HG03095 (cell line): ENCODE data around the gene ZNF326.
"Not testable (repeated sequence)": the region's sequence is repeated elsewhere in the genome, so short reads cannot be mapped to it uniquely, and the experiment has no call there.

ENCODE experiments used
- ATAC-seq: cut with Tn5 transposase; IDR thresholded peaks from one replicate; pipeline ENCODE4 v1.9.1; 2021; ENCODE audit warnings: moderate library complexity; ENCODE audit not compliant: unreplicated experiment

ZNF326 gene

GRCh38 chr1:89966656-89967055, 28.3 kb upstream of the ZNF326 start:
- ATAC-seq, result no peak

GRCh38 chr1:89971600-89971999, 23.3 kb upstream of the ZNF326 start:
- ATAC-seq, result peak; percentile 82

DNA sequence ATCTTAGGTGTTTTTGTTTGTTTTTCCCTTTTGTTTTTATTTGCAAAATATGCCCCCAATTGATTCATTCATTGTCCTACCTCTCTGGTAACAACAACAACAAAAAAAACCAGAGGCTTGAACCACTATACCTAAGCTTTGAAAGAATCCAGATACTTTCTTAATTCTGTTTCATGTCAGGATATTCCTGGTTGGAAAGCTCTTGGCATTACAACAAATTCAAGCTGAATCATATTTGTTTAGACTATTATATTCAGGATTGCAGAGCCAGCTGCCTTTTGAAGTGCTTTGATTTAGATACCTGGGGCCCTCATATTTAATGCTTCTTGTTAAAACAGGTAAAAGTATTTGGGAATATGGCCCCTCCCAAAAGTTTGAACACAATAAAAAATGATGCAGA, 22.9 kb upstream of the ZNF326 start:
- ATAC-seq, result no peak

DNA sequence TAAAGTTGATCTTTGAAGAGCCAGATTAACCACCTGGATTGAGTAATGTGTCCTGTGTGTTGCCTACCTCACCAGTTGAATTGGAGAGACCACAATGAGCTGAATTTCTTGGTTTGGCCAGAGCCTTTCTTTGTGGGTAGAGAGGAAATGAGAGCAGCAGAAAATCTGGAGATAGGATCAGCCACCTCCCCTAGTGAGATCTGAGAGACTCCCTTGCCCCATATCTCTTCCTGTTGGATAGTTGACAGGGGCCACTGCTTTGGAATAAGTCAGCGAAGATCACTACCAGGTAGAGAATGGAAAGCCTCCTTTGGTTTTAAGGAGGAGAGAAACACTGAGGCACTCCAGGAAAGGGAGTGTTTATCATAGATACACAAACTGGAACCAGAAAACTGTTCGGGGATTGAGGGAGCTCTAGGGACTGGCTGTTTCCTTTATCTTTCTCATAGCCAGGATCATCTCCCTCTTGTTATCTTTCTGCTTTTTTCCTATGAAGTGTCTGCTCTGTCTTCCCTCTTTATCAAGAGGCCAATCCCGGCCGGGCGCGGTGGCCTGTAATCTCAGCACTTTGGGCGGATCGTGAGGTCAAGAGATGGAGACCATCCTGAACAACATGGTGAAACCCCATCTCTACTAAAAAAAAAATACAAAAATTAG, 21.3 kb upstream of the ZNF326 start:
- ATAC-seq, result no peak

- ATAC-seq, result no peak
Observed at GRCh38 chr1:89974256-89974655, 20.7 kb upstream of the ZNF326 start.

GRCh38 chr1:89974696-89975470, 20.0 kb upstream of the ZNF326 start:
- ATAC-seq, result no peak

DNA sequence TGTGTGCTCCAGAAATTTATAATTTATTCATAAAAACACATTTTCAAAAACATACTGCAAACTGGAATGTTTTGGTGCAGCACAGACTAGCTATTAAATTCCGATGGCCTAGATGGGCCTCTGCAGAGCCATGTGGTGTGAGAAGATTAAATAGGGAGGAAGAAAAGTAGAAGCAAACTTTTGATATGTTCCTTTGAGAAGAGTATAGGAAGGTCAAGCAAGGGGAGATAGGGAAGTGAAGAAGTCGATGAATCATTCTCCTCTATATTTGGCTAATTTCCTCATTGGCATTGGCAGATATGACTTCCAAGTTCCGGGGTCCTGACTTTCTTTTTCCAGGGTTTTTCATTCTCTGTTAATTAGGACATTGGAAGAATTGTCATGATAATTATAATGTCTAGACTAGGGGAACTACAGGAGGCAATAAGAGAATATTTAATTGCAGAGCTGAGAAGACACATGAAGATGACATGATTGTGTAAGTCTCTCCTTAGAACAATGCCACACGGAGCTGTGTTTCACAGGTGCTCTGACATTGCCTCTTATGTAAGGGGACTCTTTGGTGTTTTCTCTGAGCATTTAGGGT, 19.3 kb upstream of the ZNF326 start:
- no peak for ATAC-seq

- ATAC-seq, result no peak
Observed at GRCh38 chr1:89978755-89979154, 16.2 kb upstream of the ZNF326 start.

GRCh38 chr1:89980605-89981004, 14.3 kb upstream of the ZNF326 start:
- ATAC-seq, result no peak

DNA sequence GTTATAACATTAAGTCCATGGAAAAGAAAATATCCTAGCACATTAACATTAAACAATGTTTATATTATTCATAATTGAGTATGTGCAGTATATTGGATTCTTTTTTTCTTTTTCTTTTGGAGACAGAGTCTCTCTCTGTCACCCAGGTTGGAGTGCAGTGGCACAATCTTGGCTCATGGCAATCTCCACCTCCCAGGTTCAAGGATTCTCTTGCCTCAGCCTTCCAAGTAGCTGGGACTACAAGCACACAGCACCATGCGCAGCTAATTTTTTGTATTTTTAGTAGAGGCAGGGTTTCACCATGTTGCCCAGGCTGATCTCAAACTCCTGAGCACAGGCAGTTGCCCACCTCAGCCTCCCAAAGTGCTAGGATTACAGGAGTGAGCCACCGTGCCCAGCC, 12.1 kb upstream of the ZNF326 start:
- ATAC-seq, result not testable (repeated sequence)

- ATAC-seq, result not testable (repeated sequence)
Observed at GRCh38 chr1:89984564-89985116, 10.3 kb upstream of the ZNF326 start.

GRCh38 chr1:89986020-89986419, 8.9 kb upstream of the ZNF326 start:
- no peak for ATAC-seq

DNA sequence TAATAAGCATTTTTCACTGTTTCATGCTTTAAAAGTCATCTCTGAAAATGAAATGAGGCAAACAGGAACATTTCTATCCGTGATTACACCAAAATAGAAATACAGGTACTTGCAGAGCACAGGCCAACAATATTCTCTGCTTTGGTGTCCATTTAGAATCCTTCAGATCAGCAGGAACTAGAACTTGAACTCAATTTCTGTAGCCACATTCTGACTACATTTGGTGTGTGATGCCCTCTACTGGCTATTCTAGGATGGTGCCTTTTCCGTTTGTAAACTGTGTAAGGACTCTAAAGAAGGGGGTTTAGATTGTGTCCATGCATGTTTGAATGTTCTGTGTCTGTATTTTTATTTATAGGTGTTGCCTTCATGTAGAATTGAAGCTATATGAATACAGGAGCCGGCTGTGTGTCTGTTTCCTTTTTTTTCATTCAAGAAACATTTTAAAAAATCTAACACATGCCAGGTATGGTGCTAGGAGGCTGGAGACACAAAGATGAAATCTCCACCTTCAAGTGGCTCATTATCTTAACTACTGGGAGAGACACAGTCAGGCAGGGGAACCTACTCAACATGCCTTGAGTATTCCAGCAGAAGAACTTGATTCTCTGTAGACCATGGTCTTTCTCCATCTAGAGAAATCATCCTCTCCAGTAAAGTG, 7.6 kb upstream of the ZNF326 start:
- peak; percentile 88 for ATAC-seq

DNA sequence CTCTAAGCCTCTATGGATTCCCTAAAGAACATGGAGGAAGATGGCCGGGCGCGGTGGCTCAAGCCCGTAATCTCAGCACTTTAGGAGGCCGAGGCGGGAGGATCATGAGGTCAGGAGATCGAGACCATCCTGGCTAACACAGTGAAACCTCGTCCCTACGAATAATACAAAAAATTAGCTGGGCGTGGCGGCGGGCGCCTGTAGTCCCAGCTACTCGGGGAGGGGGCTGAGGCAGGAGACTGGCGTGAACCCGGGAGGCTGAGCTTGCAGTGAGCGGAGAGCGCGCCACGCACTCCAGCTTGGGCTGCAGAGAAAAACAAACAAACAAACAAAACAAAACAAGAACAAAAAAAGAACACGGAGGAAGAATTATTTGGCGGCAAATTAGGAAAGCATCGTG, 5.8 kb upstream of the ZNF326 start:
- no peak for ATAC-seq

GRCh38 chr1:89989799-89990198, 5.1 kb upstream of the ZNF326 start:
- ATAC-seq, result no peak

GRCh38 chr1:89990976-89991831, 3.7 kb upstream of the ZNF326 start:
- ATAC-seq, result no peak

DNA sequence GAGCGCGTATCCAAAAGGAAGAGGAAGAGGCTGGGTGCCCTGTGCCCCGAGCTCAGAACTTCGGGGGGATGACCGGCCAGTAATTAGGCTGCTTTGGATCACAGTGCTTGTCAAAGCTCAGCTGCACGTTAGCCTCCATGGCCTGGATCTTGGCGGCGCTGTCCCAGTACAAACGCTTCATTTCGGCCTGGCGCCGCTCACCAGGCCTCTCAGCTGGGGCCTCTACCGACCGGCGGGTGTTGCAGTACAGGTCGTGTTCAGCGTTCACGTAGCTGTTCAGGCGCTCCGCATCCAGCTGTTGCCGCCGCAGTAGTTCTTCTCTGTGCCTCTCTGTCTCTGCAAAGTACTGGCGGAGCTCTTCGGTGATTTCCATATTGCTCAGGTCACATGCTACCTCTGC, 1.4 kb upstream of the ZNF326 start:
- no peak for ATAC-seq

GRCh38 chr1:89994231-89994804, 592 bp upstream of the ZNF326 start:
- ATAC-seq, result no peak

DNA sequence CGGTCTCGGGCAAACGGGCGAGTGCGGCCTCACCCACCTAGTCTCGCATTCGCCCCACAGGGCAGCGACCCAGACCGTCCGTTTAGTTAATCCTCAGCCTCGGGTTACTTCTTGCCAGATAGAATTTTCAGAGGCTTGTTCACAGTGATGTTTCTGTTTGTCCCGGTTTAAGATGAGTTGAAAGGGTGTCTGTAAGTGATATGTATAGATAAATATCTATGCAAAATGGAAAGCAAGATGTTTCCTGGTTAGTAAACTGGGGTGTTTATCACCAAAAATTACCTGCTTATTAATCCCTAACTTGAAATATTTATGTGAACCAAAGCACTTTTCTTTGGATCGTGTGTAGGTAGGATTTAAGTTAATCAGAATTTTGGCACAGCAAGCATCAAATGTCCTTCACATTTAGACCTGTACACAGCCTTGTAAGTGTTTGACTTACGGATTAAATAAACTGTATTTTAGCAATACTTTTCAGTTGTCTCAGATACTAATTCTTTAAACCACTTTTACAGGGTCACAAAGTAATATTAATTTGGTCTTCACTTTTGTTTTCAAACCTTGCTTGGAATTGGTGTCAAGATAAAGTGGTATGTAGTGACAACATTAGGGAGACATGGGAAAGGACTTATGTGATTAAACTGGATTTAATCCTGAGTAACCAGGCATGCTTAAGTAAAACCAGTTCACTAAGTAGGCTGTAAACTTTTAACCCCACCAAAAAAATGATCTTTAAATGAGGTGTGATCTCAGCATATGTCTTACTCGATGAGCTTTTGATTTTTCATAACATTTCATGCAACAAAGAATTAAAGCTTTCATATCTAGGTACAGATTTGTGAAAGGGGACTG, 914 bp downstream of the ZNF326 start:
- no peak for ATAC-seq
